Coronary artery (tissue), 2 donors: ENCODE data around the gene URB1.

Experiments used
- DNase-seq: peaks from one replicate; pipeline ENCODE4 v3.0.0-alpha.2; 2017; ENCODE audit warnings: low spot score
- H3K27ac ChIP-seq, 2 donors: fragments of 200-600 bp; sonication (generic); one replicate each; pipeline ENCODE4 v1.5.1; 2016 to 2019
- H3K4me3 ChIP-seq: fragments of 200-600 bp; sonication (generic); 2 replicates; pipeline ENCODE4 v1.5.1; 2016; ENCODE audit warnings: mild to moderate bottlenecking, moderate library complexity
- TF ChIP-seq, protein P1 (sequence below): fragments of 200-600 bp; sonication (generic); IDR thresholded peaks from one replicate; pipeline ENCODE4 v1.5.1; 2019; ENCODE audit warnings: antibody characterized with exemption

URB1 gene

DNA sequence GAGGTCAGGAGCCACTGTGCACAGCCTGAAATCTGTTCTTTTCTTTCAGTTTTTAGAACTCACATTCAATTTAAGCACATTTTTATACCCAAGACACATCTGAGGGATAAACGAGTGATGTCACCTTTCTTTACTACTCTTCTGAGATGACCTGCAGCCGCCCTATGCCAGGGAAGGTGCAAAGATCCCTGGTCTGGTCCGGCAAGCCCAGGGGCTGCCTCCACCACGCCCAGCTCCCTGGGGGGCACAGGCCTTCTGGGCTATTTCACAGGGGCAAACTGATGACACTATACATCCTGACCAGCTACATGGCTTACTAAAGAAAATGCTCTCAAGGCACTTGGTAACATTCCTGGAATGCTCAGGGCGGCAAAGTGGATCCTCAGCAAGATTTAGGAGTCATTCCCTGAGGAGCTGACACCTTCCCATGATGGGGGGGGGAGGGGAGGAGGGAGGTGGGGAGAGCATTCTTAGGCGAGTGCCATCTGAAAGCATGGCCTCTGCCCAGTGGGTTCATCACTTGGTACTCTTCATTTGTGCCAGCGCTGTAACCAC lies 82.8 kb downstream of the URB1 start:
- Histone ChIP-seq H3K4me3 (no peak overlapping the region), H3K27ac (no peak overlapping the region)
- TF ChIP-seq, protein P1, sequence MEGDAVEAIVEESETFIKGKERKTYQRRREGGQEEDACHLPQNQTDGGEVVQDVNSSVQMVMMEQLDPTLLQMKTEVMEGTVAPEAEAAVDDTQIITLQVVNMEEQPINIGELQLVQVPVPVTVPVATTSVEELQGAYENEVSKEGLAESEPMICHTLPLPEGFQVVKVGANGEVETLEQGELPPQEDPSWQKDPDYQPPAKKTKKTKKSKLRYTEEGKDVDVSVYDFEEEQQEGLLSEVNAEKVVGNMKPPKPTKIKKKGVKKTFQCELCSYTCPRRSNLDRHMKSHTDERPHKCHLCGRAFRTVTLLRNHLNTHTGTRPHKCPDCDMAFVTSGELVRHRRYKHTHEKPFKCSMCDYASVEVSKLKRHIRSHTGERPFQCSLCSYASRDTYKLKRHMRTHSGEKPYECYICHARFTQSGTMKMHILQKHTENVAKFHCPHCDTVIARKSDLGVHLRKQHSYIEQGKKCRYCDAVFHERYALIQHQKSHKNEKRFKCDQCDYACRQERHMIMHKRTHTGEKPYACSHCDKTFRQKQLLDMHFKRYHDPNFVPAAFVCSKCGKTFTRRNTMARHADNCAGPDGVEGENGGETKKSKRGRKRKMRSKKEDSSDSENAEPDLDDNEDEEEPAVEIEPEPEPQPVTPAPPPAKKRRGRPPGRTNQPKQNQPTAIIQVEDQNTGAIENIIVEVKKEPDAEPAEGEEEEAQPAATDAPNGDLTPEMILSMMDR = no peak
- DNase-seq = no peak

GRCh38 chr21:32308696-32309095 lies 84.1 kb downstream of the URB1 start:
- Histone ChIP-seq H3K4me3 (no peak overlapping the region), H3K27ac (no peak overlapping the region)
- no peak for DNase-seq
- TF ChIP-seq, protein P1 = no peak

GRCh38 chr21:32307706-32308105 lies 85.1 kb downstream of the URB1 start:
- TF ChIP-seq, protein P1 = no peak

GRCh38 chr21:32306021-32306780 lies 86.6 kb downstream of the URB1 start:
- Histone ChIP-seq H3K4me3 (no peak overlapping the region), H3K27ac (no peak overlapping the region)
- TF ChIP-seq, protein P1 = no peak
- no peak for DNase-seq

More at GRCh38 chr21:32307706-32308105, 85.1 kb downstream of the URB1 start:
- no peak for DNase-seq
- Histone ChIP-seq H3K27ac (no peak overlapping the region), H3K4me3 (no peak overlapping the region)

- no peak overlapping the region for H3K27ac ChIP-seq
These were observed 87.8 kb downstream of the URB1 start for GRCh38 chr21:32304998-32305397.

DNA sequence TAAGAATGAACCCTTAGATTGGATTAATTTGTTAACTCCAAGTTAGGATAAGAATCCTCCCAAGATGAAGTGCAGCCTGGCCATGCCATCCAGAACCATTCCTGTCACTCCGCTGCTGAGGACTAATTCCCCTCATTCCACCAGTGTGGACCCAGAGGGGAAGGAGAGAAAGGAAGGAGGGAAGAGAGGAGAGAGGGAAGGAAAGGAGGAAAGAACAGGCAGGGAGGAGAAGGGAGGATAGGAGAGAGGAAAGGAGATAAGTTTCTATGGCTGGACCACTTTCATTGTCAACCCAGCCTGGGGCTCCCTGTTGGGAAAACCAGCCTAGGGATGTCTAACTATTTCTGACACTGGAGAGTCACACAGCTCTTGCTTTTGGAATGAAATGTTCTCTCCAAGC lies 89.4 kb downstream of the URB1 start:
- Histone ChIP-seq H3K27ac (no peak overlapping the region), H3K4me3 (no peak overlapping the region)
- TF ChIP-seq, protein P1 = no peak
- DNase-seq = no peak

More at GRCh38 chr21:32304998-32305397, 87.8 kb downstream of the URB1 start:
- TF ChIP-seq, protein P1 = no peak
- DNase-seq = no peak
- no peak overlapping the region for H3K4me3 ChIP-seq

GRCh38 chr21:32302560-32302959 lies 90.3 kb downstream of the URB1 start:
- Histone ChIP-seq H3K4me3 (no peak overlapping the region), H3K27ac (no peak overlapping the region)
- TF ChIP-seq, protein P1 = no peak
- no peak for DNase-seq
